ENCODE data around the gene SAPCD1.

SAPCD1 gene

DNA sequence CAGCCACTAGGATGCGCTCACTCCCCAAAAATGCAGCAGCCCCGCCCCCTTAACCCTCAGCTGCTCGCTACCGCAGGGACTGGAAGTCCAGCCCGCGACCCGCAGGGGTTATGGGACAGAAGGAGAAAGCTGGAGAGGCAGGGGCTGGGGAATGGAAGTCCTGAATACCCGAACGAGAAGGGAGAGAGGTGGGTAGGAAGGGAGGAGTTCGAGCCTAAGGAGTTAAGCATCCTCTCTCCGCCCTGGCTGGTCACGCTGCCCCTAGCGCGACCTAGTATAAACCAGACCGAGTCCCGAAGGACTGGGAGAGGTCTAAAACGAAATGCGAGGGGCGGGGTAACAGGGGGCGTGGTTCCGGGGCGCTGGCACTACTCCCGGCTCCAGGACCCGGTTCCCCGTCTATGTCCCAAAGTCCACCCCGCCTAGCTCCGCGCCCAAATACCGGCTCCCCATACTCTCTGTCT, 32.9 kb upstream of the SAPCD1 start:
- no peak for TF ChIP-seq CTCF (IDR thresholded peaks at IDR 0.05; ENCODE audit: low read length, missing control alignments)
- peak; percentile 89 for DNase-seq (ENCODE audit: low read depth)
- H3K4me3 ChIP-seq (replicated peaks; ENCODE audit: low read depth, low read length): peak overlapping the region; percentile 90

GRCh38 chr6:31729979-31730630, 32.4 kb upstream of the SAPCD1 start:
- no peak for TF ChIP-seq CTCF (IDR thresholded peaks at IDR 0.05; ENCODE audit: low read length, missing control alignments)
- H3K4me3 ChIP-seq (replicated peaks; ENCODE audit: low read depth, low read length): peak overlapping the region; percentile 90
- peak; percentile 89 for DNase-seq (ENCODE audit: low read depth)

DNA sequence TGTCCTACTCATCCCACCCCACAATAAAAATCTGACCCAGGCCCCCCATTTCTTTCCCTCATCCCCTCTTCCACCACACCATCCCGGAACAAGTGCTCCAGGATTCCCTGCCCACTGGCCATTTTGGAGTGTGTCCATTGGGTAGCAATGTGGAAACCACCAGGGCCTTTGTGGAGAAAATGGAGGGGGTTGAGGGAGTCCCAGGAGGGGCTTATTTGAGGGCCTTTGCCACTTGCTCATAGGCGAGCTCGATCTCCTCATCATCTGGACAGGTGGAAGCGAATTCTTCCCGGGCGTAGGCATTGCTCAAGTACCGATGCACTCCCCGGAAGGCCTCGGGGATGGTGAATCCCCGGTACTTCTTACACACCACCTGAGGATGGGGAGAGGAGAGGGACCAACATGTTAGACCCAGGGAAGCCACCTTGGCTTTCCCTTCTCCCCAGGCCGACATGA, 31.8 kb upstream of the SAPCD1 start:
- peak overlapping the region; percentile 90 for H3K4me3 ChIP-seq (replicated peaks; ENCODE audit: low read depth, low read length)
- TF ChIP-seq CTCF (IDR thresholded peaks at IDR 0.05; ENCODE audit: low read length, missing control alignments): no peak
- DNase-seq (ENCODE audit: low read depth): no peak

- TF ChIP-seq CTCF (IDR thresholded peaks at IDR 0.05; ENCODE audit: low read length, missing control alignments): no peak
- no peak overlapping the region for H3K4me3 ChIP-seq (replicated peaks; ENCODE audit: low read depth, low read length)
- no peak for DNase-seq (ENCODE audit: low read depth)
Observed at GRCh38 chr6:31732029-31732428, 30.4 kb upstream of the SAPCD1 start.

- H3K4me3 ChIP-seq (replicated peaks; ENCODE audit: low read depth, low read length): peak overlapping the region; percentile 83
- no peak for TF ChIP-seq CTCF (IDR thresholded peaks at IDR 0.05; ENCODE audit: low read length, missing control alignments)
- DNase-seq (ENCODE audit: low read depth): no peak
Observed at GRCh38 chr6:31733734-31734133, 28.7 kb upstream of the SAPCD1 start.

DNA sequence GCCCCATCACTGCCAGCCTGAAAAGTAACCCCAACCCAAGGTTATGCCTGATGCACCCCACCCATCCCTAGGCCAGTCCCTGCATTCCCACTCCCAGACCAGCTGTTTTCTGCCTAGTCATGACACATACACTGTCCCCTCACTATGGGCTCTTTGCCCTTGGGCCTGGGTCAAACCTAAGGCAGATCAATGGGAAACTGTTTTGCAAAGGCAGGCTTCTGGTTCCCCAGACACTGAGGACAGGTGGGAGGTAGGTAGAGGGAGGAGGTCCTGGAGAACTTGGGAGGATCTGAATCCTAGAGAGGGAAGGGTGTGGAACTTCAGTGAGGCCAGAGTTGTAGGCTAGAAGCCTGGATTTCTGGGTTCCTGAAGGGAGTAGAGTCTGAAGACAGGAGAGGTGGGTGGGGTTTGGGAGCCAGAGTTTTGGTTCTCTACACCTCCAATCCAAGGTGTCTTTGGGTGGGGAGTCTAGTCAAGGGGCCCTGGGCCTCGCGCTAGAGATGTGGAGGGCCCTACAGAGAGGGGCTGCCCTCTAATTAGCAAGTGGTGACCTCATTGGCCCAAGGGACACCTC, 28.1 kb upstream of the SAPCD1 start:
- H3K4me3 ChIP-seq (replicated peaks; ENCODE audit: low read depth, low read length): peak overlapping the region; percentile 83
- TF ChIP-seq CTCF (IDR thresholded peaks at IDR 0.05; ENCODE audit: low read length, missing control alignments): no peak
- no peak for DNase-seq (ENCODE audit: low read depth)
